Prostate gland (tissue), 2 donors: ENCODE data around the gene ZBTB21.

Source experiments
- POLR2A ChIP-seq: fragments of 450-650 bp; IDR thresholded peaks from one replicate; pipeline ENCODE4 v1.6.1; 2016; ENCODE audit warnings: antibody characterized with exemption, mild to moderate bottlenecking
- TF ChIP-seq, protein P1 (sequence below), 4 experiments: fragments of 200-600 bp in 2 of 4; fragments of 450-650 bp in 2 of 4; sonication (generic) in 2 of 4; IDR thresholded peaks; 1 replicate in 3 of 4; 2 replicates in 1 of 4; pipeline ENCODE4 v1.5.1; 2016 to 2019; ENCODE audit warnings: antibody characterized with exemption in 4 of 4, mild to moderate bottlenecking in 2 of 4, moderate library complexity in 2 of 4

DNA sequence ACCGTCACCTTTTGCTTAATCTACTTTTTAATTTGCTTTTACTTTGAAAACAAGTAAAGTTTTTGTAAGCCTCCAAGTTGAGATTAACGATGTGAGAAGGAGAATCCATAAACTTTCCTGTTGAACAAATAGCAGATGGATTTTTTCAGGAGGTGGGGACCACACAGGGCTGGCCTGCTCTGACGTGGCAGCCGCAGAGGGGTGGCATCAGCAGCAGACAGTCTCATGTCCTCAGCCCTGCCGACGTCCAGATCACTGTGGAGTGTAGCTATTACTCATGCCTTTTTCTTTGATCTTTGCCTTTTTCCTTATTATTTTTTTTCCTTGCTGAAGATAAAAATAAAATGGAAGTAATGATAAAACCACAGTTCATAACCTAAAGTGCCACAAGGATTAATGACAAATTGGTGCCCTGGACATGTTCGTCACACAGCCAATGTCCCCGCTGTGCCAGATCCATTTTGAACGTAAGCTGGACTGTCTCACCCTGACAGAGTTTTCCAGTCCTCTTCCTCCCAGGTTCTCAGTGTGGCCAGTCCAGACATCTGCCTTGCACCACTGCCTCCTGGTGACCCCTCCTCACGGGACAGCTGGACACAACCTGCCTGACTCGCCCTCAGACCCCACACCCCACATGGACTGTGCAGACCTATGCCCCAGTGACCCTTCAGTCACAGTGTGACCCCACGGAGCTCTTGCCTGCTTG is 15.4 kb upstream of the ZBTB21 start:
- TF ChIP-seq, protein P1, sequence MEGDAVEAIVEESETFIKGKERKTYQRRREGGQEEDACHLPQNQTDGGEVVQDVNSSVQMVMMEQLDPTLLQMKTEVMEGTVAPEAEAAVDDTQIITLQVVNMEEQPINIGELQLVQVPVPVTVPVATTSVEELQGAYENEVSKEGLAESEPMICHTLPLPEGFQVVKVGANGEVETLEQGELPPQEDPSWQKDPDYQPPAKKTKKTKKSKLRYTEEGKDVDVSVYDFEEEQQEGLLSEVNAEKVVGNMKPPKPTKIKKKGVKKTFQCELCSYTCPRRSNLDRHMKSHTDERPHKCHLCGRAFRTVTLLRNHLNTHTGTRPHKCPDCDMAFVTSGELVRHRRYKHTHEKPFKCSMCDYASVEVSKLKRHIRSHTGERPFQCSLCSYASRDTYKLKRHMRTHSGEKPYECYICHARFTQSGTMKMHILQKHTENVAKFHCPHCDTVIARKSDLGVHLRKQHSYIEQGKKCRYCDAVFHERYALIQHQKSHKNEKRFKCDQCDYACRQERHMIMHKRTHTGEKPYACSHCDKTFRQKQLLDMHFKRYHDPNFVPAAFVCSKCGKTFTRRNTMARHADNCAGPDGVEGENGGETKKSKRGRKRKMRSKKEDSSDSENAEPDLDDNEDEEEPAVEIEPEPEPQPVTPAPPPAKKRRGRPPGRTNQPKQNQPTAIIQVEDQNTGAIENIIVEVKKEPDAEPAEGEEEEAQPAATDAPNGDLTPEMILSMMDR (IDR thresholded peaks at IDR 0.05) = no peak
- TF ChIP-seq POLR2A = no peak
